ENCODE results near the gene SMYD2. TPM values are rescaled to one million over a fixed set of nuclear protein-coding genes. Genes with fewer than 3 reads are reported as not detected.

SMYD2 gene
- total RNA-seq, 1 experiment from 2014 or later, result 27.2 TPM

DNA sequence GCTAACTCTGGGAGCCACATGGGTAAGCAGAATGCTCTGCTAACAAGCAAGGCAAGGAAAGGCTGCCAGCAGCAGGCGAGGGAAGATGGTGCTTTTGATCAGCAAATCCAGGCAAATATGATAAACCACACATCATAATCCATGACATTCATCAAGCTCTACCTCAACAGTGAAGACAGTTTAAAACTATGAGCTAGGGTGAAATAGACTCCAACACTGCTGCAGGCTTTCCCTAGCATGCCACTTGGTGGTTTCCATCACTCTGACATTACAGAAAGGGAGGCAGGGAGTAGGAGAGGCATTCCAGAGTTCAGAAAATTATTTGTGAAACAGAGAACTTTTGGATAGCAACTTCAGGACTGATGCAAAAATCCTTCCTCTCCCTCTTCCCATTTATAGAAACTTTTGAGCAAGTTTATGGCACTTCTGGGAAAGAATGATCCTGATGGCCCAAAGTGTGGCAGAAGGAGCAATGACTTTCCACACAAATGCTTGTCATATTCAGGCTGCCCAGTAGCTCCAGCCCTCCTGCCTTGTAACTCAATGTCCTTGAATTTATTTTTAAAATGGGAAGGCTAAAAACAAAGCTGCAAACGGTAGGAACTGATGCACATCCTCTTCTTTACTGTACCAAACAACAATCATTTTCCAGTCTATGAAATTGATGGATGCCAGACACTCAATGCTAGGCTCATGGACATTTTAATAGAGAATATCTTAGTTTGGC is 70.8 kb downstream of the SMYD2 start:
- Histone ChIP-seq H3K27me3 (ENCODE audit: insufficient read depth, low read length) (no peaks in the 10 kb centered on the region), H3K36me3 (ENCODE audit: control insufficient read depth in 1 of 2, insufficient read depth in 2 of 2, low read length in 2 of 2) (peaks cover 4 to 5% of the 10 kb centered on the region in 2 experiments; a peak in 1 of 4 replicates), H3K27ac (ENCODE audit: low read depth, low read length) (no peak overlapping the region), H3K4me1 (ENCODE audit: control insufficient read depth in 1 of 2, insufficient read depth in 2 of 2, low read length in 2 of 2) (no peaks in the 10 kb centered on the region), H3K9me3 (ENCODE audit: control insufficient read depth in 1 of 2, insufficient read depth in 1 of 2, low read depth in 1 of 2, low read length in 2 of 2) (no peaks in the 10 kb centered on the region), H3K4me2 (ENCODE audit: low read length) (no peak overlapping the region), H3K4me3 (replicated peaks in 1 of 2; ENCODE audit: low read depth in 1 of 2, low read length in 2 of 2) (no peak overlapping the region), H4K20me1 (ENCODE audit: insufficient read depth) (no peaks in the 10 kb centered on the region), H3K9ac (ENCODE audit: low read length) (no peak overlapping the region), H3K9me2 (ENCODE audit: insufficient read depth) (no peaks in the 10 kb centered on the region), H3K79me2 (ENCODE audit: insufficient read depth, low read length) (no peaks in the 10 kb centered on the region), H2AFZ (ENCODE audit: low read depth, low read length, poor library complexity, severe bottlenecking) (no peak overlapping the region)
- ATAC-seq (no peak), DNase-seq (ENCODE audit: low read depth, low spot score) (no peak)
- ChIA-PET CTCF (no interaction called here), RAD21 (ENCODE audit: low non-redundant PET in 1 of 2, low total read pairs in 2 of 2, uncharacterized antibody in 2 of 2, unreplicated experiment in 2 of 2) (no interaction called here), POLR2A (no interaction called here)
- no TSS peak for BruUV-seq (replicated peaks)
- intact Hi-C loops (cut with micrococcal nuclease), result no loop called here
- TF ChIP-seq, protein P1, sequence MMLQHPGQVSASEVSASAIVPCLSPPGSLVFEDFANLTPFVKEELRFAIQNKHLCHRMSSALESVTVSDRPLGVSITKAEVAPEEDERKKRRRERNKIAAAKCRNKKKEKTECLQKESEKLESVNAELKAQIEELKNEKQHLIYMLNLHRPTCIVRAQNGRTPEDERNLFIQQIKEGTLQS (IDR thresholded peaks at IDR 0.05), result no peak
- TF ChIP-seq FOSL1 (IDR thresholded peaks at IDR 0.05; ENCODE audit: low read depth), result no peak
- TF ChIP-seq JUND (IDR thresholded peaks at IDR 0.05), result no peak
- TF ChIP-seq POLR2AphosphoS5 (IDR thresholded peaks at IDR 0.05; ENCODE audit: low read depth, low read length), result no peak
- TF ChIP-seq EGR1 (IDR thresholded peaks at IDR 0.05; ENCODE audit: low read depth), result no peak
- no peak for TF ChIP-seq RAD21 (IDR thresholded peaks at IDR 0.05; ENCODE audit: low read depth)
- TF ChIP-seq SP1 (IDR thresholded peaks at IDR 0.05; ENCODE audit: low read depth), result no peak
- TF ChIP-seq POLR2A (IDR thresholded peaks at IDR 0.05; ENCODE audit: borderline replicate concordance, extremely low read depth, insufficient read depth, insufficient read length), result no peak

DNA sequence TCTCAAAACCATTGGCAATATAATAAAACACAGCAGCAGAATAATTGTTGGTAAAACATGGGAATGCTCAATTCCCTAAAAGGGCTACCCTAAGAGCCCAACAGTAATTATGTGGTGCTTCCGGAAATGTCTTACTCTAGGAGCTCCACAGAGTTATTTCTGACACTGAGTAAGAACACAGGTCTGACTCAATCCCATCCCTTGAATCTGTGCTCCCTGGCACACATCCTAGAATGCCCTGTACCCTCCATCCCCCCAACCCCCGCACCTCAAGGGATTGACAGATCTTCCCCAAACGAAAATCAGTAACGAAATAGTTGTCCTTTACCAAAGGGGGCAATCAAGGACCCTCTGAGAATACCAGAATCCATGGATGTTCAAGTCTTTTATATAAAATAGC is 71.9 kb downstream of the SMYD2 start:
- H3K9me2 ChIP-seq (ENCODE audit: insufficient read depth), result no peaks in the 10 kb centered on the region
- H4K20me1 ChIP-seq (ENCODE audit: insufficient read depth), result no peaks in the 10 kb centered on the region
- H3K27ac ChIP-seq (ENCODE audit: low read depth, low read length), result no peak overlapping the region
- DNase-seq (ENCODE audit: low read depth, low spot score) (no peak), ATAC-seq (no peak)
- H3K4me1 ChIP-seq (ENCODE audit: control insufficient read depth in 1 of 2, insufficient read depth in 2 of 2, low read length in 2 of 2), result no peaks in the 10 kb centered on the region
- no peak overlapping the region for H3K9ac ChIP-seq (ENCODE audit: low read length)
- H3K9me3 ChIP-seq (ENCODE audit: control insufficient read depth in 1 of 2, insufficient read depth in 1 of 2, low read depth in 1 of 2, low read length in 2 of 2), result no peaks in the 10 kb centered on the region
- BruUV-seq (replicated peaks), result no TSS peak
- ChIA-PET POLR2A (no interaction called here), RAD21 (ENCODE audit: low non-redundant PET in 1 of 2, low total read pairs in 2 of 2, uncharacterized antibody in 2 of 2, unreplicated experiment in 2 of 2) (no interaction called here), CTCF (no interaction called here)
- no peaks in the 10 kb centered on the region for H3K79me2 ChIP-seq (ENCODE audit: insufficient read depth, low read length)
- no peak overlapping the region for H3K4me2 ChIP-seq (ENCODE audit: low read length)
- intact Hi-C loops (cut with micrococcal nuclease), result no loop called here
- no peak overlapping the region for H2AFZ ChIP-seq (ENCODE audit: low read depth, low read length, poor library complexity, severe bottlenecking)
- H3K27me3 ChIP-seq (ENCODE audit: insufficient read depth, low read length), result no peaks in the 10 kb centered on the region
- H3K36me3 ChIP-seq (ENCODE audit: control insufficient read depth in 1 of 2, insufficient read depth in 2 of 2, low read length in 2 of 2), result peaks cover 3 to 7% of the 10 kb centered on the region in 2 experiments; a peak in 1 of 4 replicates
- no peak overlapping the region for H3K4me3 ChIP-seq (replicated peaks in 1 of 2; ENCODE audit: low read depth in 1 of 2, low read length in 2 of 2)
- TF ChIP-seq, protein P2, sequence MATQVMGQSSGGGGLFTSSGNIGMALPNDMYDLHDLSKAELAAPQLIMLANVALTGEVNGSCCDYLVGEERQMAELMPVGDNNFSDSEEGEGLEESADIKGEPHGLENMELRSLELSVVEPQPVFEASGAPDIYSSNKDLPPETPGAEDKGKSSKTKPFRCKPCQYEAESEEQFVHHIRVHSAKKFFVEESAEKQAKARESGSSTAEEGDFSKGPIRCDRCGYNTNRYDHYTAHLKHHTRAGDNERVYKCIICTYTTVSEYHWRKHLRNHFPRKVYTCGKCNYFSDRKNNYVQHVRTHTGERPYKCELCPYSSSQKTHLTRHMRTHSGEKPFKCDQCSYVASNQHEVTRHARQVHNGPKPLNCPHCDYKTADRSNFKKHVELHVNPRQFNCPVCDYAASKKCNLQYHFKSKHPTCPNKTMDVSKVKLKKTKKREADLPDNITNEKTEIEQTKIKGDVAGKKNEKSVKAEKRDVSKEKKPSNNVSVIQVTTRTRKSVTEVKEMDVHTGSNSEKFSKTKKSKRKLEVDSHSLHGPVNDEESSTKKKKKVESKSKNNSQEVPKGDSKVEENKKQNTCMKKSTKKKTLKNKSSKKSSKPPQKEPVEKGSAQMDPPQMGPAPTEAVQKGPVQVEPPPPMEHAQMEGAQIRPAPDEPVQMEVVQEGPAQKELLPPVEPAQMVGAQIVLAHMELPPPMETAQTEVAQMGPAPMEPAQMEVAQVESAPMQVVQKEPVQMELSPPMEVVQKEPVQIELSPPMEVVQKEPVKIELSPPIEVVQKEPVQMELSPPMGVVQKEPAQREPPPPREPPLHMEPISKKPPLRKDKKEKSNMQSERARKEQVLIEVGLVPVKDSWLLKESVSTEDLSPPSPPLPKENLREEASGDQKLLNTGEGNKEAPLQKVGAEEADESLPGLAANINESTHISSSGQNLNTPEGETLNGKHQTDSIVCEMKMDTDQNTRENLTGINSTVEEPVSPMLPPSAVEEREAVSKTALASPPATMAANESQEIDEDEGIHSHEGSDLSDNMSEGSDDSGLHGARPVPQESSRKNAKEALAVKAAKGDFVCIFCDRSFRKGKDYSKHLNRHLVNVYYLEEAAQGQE (IDR thresholded peaks at IDR 0.05; ENCODE audit: low read depth), result no peak
- TF ChIP-seq ZNF274 (IDR thresholded peaks at IDR 0.05; ENCODE audit: low read depth, low read length) (no peak), SIN3A (IDR thresholded peaks at IDR 0.05; ENCODE audit: low read depth) (no peak), SRF (IDR thresholded peaks at IDR 0.05; ENCODE audit: low read depth) (no peak), POLR2A (IDR thresholded peaks at IDR 0.05; ENCODE audit: borderline replicate concordance, extremely low read depth, insufficient read depth, insufficient read length) (no peak), ZFX (IDR thresholded peaks at IDR 0.05) (no peak), SP1 (IDR thresholded peaks at IDR 0.05; ENCODE audit: low read depth) (no peak), EZH2phosphoT487 (IDR thresholded peaks at IDR 0.05; ENCODE audit: borderline replicate concordance) (no peak), YY1 (IDR thresholded peaks at IDR 0.05; ENCODE audit: extremely low read depth, insufficient replicate concordance, low read depth, low read length) (no peak)
- TF ChIP-seq, protein P3, sequence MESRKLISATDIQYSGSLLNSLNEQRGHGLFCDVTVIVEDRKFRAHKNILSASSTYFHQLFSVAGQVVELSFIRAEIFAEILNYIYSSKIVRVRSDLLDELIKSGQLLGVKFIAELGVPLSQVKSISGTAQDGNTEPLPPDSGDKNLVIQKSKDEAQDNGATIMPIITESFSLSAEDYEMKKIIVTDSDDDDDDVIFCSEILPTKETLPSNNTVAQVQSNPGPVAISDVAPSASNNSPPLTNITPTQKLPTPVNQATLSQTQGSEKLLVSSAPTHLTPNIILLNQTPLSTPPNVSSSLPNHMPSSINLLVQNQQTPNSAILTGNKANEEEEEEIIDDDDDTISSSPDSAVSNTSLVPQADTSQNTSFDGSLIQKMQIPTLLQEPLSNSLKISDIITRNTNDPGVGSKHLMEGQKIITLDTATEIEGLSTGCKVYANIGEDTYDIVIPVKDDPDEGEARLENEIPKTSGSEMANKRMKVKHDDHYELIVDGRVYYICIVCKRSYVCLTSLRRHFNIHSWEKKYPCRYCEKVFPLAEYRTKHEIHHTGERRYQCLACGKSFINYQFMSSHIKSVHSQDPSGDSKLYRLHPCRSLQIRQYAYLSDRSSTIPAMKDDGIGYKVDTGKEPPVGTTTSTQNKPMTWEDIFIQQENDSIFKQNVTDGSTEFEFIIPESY (IDR thresholded peaks at IDR 0.05; ENCODE audit: extremely low read depth, insufficient replicate concordance, low read length), result no peak
